GM12872 (cell line): ENCODE measurements around the gene FADD.

Experiments
- CTCF ChIP-seq: IDR thresholded peaks from 3 replicates; pipeline ENCODE4 v1.5.1; 2011; ENCODE audit warnings: low read depth, mild to moderate bottlenecking, low read length, moderate library complexity; ENCODE audit not compliant: insufficient read depth

FADD gene

GRCh38 chr11:70170596-70171210 is 32.4 kb upstream of the FADD start:
- TF ChIP-seq CTCF, result no peak

GRCh38 chr11:70173018-70173417 is 30.1 kb upstream of the FADD start:
- TF ChIP-seq CTCF, result no peak

- TF ChIP-seq CTCF, result no peak
These were observed 28.4 kb upstream of the FADD start for GRCh38 chr11:70174547-70175235.

- TF ChIP-seq CTCF, result no peak
These were observed 27.8 kb upstream of the FADD start for GRCh38 chr11:70175236-70175698.

GRCh38 chr11:70176940-70177689 is 26.0 kb upstream of the FADD start:
- TF ChIP-seq CTCF, result peak; percentile 86

- no peak for TF ChIP-seq CTCF
These were observed 22.2 kb upstream of the FADD start for GRCh38 chr11:70180906-70181305.

GRCh38 chr11:70182266-70182665 is 20.8 kb upstream of the FADD start:
- TF ChIP-seq CTCF, result no peak
